K562 treated with DMSO at 1 percent for 48 hours (cell line): ENCODE data around the gene SPEG. TPM values are rescaled to one million over a fixed set of nuclear protein-coding genes. Genes with fewer than 3 reads are reported as not detected.

Experiments used
- total RNA-seq: library from RNA; unstranded; fragments of 300-600 nt; gene quantifications from 2 replicates; pipeline ENCODE4 v1.2.3, GENCODE V29; 2022; ENCODE audit warnings: low replicate concordance; ENCODE audit errors: extremely low read depth

The SPEG gene
- not detected in 2 replicates for total RNA-seq

DNA sequence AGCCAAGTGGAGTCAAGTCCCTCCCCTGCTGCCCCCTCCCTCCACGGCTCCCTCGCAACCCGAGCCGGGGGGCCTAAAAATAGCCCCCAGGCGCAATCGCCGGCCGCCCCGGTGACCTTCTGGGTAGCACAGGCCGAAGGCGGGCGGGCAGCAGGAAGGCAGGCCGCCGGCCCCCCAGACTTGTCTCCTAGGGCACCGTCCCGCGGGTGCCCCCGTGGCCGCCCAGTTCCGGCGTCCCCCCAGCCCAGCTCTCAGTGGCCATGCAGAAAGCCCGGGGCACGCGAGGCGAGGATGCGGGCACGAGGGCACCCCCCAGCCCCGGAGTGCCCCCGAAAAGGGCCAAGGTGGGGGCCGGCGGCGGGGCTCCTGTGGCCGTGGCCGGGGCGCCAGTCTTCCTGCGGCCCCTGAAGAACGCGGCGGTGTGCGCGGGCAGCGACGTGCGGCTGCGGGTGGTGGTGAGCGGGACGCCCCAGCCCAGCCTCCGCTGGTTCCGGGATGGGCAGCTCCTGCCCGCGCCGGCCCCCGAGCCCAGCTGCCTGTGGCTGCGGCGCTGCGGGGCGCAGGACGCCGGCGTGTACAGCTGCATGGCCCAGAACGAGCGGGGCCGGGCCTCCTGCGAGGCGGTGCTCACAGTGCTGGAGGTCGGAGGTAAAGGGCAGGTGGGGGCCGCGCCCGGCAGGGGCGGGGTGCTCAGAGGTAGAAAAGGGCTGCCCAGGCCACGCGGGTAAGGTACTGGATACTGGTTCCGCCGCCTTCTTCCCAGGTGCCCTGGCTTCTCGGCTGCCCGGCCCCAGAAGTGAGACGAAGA is at the start of gene SPEG:
SPEG (plus strand) TSS at position 126 of the 808 bp plus-strand sequence; CDS start at position 261, 135 bp downstream.

DNA sequence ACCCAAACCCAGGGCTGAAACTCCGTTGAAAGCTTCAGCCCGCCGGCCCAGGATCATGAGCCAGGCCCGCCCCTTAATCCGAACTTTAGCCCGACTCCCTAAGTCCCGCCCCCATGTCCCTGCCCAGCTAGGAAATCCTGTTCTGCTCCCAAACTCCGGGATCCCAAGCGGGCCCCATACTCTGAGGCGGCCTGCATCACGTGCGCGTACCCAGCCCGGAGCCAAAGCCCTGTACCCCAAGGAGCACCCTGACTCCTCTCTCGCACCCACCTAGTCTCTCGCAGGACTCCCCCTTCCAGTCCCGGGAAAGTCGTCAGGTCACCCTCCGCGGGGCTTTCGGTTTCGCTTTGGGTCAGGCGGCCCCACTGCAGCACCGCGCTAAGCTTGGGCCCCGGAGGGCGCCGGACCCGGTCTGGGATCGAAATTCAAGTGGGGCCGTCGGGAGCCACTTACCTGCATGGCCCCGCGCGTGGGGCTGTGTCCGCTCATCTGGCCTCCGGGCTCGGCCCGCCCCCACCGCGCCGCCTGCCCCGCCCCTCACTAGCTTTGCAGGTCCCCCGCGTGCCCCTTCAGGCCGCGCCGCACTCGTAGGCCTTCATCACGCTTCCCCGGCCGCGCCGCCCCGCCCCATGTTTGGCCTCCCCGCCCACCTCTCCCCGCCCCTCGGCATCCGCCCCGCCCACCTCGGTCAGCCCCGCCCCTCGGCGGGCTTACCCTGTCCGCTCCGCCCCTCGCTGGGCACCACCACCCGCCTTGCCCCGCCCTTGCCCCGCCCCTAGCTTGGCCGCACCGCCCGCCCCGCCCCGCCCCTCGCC is 47.1 kb upstream of the SPEG start, which contains the start of gene DNPEP:
DNPEP (minus strand) TSS at position 607 of the 815 bp plus-strand sequence; CDS start at position 489, 118 bp downstream.

DNA sequence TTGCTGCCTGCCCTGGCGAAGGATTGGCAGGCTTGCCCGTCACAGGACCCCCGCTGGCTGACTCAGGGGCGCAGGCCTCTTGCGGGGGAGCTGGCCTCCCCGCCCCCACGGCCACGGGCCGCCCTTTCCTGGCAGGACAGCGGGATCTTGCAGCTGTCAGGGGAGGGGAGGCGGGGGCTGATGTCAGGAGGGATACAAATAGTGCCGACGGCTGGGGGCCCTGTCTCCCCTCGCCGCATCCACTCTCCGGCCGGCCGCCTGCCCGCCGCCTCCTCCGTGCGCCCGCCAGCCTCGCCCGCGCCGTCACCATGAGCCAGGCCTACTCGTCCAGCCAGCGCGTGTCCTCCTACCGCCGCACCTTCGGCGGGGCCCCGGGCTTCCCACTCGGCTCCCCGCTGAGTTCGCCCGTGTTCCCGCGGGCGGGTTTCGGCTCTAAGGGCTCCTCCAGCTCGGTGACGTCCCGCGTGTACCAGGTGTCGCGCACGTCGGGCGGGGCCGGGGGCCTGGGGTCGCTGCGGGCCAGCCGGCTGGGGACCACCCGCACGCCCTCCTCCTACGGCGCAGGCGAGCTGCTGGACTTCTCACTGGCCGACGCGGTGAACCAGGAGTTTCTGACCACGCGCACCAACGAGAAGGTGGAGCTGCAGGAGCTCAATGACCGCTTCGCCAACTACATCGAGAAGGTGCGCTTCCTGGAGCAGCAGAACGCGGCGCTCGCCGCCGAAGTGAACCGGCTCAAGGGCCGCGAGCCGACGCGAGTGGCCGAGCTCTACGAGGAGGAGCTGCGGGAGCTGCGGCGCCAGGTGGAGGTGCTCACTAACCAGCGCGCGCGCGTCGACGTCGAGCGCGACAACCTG is 16.3 kb upstream of the SPEG start, which contains the start of gene DES:
DES (plus strand) TSS at position 223 of the 857 bp plus-strand sequence; CDS start at position 309, 86 bp downstream.

DNA sequence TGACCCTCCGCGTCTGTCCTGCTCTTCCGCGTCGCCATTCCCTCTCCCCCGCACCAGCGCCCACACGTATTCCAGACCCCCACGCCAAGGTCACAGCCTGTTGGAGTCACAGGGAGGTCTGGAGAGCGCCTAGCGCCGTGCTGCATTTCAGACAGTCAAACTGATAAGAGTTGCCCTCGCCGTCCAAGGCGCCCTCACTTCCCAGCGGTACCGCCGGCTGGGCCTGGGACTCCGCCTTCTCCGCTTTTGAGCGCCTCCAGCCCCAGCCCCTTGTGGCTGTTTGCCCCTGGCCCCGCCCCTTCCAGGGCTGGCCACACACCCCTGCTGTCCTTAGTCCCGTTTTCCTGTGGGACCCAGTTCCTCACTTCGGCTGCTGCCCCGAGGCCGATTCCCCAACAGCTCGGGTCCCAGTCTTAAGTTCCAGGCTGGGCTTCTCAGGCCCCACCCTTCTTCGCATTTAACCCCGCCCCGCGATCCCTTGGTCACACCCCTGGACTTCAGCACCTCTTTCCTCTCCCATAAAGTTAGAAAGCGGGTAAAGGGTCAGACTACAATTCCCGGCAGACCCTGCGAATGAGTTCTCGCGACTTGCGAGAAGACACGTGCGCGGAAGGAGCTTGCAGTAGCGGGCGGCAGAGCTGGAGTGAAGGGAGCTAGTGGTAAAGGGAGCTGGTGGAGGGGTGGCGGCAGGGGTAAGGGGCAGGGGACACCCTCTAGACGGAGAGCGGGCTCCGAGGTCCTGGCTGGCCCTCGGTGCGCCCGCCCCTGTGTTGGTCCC is 63.8 kb downstream of the SPEG start, which contains the start of gene GMPPA:
GMPPA (plus strand) TSS at position 612 of the 778 bp plus-strand sequence. CDS start 1,085 bp downstream, outside the sequence.

DNA sequence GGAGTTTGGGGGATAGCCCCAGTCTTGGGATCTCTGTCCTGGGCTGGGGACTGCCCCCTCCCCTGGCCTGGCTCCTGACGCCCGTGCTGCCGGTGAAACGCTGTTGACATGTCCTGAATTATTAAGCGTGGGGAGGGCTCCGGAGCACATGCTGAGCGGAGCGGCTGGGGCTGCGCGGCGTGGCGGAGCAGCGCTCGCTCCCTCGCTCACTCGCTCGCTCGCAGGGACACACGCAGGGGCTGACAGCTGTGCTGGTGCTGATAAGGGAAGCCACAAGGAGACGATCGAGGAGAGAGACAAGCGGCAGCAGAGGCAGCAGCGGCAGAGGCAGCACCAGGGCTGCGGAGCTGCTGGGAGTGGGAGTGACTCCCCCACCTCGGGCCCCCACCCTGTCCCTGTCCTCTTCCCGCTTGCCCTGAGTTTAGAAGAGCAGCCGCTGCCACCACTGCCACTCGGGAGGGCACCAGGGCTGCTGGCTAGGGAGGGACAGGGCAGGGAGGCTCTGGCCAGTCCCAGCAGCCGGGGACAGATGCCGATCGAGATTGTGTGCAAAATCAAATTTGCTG is 79.6 kb downstream of the SPEG start, which contains the start of gene ASIC4:
ASIC4 (plus strand) TSS at position 287 of the 566 bp plus-strand sequence; CDS start at position 530, 243 bp downstream.

DNA sequence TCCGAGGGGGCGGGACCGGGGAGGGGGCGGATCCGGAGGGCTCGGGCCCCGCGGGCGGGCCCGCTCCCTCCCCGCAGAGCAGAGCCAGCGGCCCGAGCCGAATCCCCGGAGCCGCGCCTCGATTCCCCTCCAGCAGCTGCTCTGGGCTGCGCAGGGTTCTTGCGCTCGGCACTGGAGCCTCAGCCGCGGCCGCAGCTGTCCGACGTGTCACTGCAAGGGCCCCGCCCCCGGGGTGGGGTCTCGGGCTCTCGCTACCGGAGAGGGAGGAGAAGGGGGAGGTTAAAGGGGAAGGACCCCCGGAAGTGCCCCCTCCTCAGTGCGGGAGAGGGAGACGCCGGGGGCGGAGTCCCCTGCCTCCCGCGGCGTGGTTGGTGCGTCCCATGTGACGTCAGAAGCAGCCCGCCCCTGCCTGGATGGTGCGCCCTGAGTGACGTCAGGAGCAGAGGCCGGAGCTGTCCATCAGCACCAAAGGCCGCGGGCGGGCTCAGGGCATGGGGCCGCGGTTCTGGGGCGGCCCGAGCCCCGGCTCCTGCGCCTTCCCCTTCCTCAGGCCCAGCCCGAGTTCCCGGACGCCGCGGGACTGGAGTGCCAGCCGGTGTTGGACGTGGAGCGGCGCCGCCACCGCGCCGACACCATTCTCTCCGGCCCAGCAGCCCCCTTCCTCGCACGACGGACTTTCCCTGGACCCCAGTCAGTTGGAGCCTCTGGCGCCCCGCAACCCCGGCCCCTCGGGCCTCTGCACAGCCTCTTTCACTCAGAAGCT is 109.1 kb downstream of the SPEG start, which contains the start of the genes CHPF and TMEM198:
CHPF (minus strand) TSS at position 214 of the 763 bp plus-strand sequence. CDS start 271 bp downstream, outside the sequence.
TMEM198 (plus strand) TSS at position 433 of the 763 bp plus-strand sequence. CDS start 700 bp downstream, outside the sequence.

Other genes with a start within 250 kb of the SPEG start
- gene ZFAND2B, start 228.1 kb upstream of the SPEG start, total RNA-seq: not detected in 2 replicates
- not detected in 2 replicates for gene ABCB6, start 215.9 kb upstream of the SPEG start, total RNA-seq
- not detected in 2 replicates for gene ATG9A, start 205.2 kb upstream of the SPEG start, total RNA-seq
- not detected in 2 replicates for gene ANKZF1, start 205.0 kb upstream of the SPEG start, total RNA-seq
- not detected in 2 replicates for gene GLB1L, start 189.4 kb upstream of the SPEG start, total RNA-seq
- gene STK16, start 189.4 kb upstream of the SPEG start, total RNA-seq: not detected in 2 replicates
- gene TUBA4B, start 181.6 kb upstream of the SPEG start, total RNA-seq: not detected in 2 replicates
- gene TUBA4A, start 180.9 kb upstream of the SPEG start, total RNA-seq: not detected in 2 replicates
- gene DNAJB2, start 155.5 kb upstream of the SPEG start, total RNA-seq: not detected in 2 replicates
- gene PTPRN, start 125.4 kb upstream of the SPEG start, total RNA-seq: not detected in 2 replicates
- gene RESP18, start 102.1 kb upstream of the SPEG start, total RNA-seq: not detected in 2 replicates
- not detected in 2 replicates for gene DNPEP, start 46.9 kb upstream of the SPEG start, total RNA-seq
- not detected in 2 replicates for gene DES, start 16.5 kb upstream of the SPEG start, total RNA-seq
- gene GMPPA, start 64.0 kb downstream of the SPEG start, total RNA-seq: 259 TPM in 1 of 2 replicates, not detected in the other
- gene ASIC4, start 79.6 kb downstream of the SPEG start, total RNA-seq: not detected in 2 replicates
- gene CHPF, start 109.0 kb downstream of the SPEG start, total RNA-seq: 168 TPM in 1 of 2 replicates, not detected in the other
- gene TMEM198, start 109.2 kb downstream of the SPEG start, total RNA-seq: not detected in 2 replicates
- not detected in 2 replicates for gene OBSL1, start 136.7 kb downstream of the SPEG start, total RNA-seq
- not detected in 2 replicates for gene INHA, start 137.5 kb downstream of the SPEG start, total RNA-seq
- gene STK11IP, start 163.0 kb downstream of the SPEG start, total RNA-seq: not detected in 2 replicates
- gene SLC4A3, start 192.8 kb downstream of the SPEG start, total RNA-seq: not detected in 2 replicates